HG02610 (cell line): ENCODE results near the gene POLR1G.
"Not testable (repeated sequence)": the region's sequence is repeated elsewhere in the genome, so short reads cannot be mapped to it uniquely, and the experiment has no call there.

Experiments used
- ATAC-seq: cut with Tn5 transposase; IDR thresholded peaks from one replicate; pipeline ENCODE4 v1.9.1; 2021; ENCODE audit warnings: mild to moderate bottlenecking, moderate library complexity; ENCODE audit not compliant: unreplicated experiment

Gene POLR1G

DNA sequence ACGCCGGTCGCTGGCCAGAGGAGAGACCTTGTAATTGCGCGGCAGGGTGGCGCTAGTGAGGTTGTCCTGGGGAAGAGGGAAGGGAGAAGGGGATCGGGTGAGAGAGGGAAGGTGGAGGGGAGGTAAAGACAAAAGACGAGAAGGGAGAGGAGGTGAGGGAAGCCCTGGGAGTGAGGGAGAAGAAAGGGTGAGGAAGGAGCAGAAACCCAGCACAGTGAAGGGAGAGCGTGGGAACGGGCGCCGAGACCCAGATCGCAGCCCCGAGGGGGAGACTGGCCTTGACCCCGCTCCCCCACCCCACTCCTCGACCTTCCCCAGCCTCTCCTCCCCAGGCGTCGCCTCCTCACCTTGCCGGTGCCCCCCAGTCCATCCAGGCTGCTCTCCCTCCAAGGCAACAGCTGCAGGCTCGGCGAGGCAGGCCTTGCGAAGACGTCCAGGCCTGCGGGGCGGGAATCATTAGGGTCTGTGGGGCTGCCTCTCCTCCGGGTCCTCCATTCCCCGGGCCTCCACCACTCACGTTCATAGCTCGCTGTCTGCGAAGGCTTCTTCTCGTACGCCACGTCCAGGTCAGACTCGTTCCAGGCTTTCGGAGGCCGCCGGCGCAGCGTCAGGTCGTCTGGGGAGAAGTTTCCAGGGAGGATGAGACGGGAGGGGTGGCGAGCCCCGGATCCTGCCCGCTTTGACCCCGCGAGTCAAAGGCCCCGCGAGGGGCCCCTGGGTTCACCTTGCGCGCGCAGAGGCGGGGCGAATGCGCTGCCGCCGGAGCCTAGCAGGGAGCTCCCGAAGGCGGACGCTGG is 10.4 kb upstream of the POLR1G start:
- ATAC-seq, result no peak

DNA sequence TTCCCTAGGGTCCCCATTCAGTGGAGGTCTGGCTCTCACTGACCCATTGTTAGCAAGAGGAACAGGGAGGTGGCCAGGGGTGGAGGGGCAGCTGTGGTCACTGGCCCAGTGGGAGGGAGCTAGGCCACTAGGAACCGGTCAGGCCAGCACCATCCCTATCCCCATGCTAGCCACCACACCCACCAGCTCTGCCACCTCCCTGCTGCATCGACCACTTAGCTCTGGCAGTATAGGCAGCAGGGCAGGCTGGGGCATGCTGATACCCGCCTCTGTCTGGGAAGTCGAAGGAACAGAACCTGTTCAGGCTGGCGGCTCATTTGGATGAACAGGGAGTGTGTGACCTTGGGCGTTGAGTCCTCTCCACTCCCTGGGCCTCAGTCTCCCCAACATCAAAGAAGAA is 6.3 kb upstream of the POLR1G start:
- no peak for ATAC-seq

DNA sequence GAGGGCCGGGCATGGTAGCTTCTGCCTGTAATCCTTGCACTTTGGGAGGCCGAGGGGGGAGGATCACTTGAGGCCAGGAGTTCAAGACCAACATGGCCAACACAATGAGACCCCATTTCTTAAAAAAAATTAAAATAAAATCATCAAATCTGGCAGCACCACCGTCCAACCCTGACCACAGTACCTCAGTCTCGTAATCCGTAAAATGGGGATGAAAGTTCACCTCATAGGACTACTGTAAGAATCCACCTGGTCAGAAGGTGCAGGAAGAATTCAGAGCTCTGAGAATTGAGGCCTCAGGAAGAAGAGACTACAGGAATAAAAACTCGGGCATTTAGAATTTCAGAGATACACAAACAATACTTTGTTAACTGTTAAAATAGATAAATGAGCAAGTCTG is 4.6 kb upstream of the POLR1G start:
- no peak for ATAC-seq

DNA sequence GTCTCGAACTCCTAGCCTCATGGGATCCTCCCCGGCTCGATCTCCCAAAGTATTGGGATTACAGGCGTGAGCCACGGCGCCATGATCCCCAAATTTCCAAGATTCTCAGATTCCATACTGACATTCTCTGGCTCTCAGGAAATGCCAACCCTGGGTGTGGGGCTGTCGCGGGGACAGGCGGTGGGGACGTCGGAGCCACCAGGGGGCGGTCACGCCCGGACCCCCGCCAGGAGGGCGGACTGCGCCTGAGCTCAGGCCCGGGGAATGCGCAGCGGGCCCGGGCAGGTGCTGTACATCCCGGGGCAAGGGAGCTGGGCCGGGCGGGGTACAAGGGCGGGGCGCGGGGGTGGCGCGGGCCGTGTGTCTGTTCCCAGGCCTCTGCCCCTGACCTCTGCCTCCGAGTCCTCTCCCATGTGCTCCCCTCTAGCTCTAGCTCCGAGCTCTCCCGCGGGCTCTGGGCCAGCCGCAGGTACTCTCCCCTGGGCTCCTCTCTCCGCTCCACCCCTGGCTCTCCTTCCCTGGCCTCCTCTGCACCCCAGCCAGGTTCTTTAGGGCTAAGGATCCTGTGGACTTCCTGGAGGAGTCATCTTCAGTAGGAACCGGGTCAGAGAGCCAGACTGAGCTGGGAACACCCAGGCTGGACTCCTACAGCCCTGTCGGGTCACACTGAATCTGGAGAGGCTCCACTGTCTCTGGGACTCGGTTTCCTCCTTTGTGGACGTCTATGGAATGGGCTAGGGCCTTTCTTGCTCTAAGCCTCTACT is 4.0 kb upstream of the POLR1G start:
- ATAC-seq, result no peak

DNA sequence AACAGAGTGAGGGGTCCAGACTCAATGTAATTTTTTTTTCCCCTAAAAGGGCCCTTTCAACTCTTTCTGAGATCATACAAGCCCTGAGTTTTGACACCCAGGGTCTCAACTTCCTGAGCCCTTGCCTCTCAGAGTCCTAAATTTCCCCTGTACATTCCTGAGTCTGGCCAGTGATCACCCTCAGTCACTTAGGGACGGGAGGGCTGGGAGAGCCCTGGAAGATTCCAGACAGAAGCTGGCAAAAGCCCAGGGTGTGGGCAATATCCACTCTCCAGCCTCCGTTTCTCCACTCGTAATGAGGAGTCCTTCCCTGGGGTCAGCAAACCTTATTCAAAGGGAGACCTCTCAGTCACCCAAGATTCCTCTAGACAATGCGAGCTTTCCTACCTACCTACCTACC is 3.2 kb upstream of the POLR1G start:
- no peak for ATAC-seq

DNA sequence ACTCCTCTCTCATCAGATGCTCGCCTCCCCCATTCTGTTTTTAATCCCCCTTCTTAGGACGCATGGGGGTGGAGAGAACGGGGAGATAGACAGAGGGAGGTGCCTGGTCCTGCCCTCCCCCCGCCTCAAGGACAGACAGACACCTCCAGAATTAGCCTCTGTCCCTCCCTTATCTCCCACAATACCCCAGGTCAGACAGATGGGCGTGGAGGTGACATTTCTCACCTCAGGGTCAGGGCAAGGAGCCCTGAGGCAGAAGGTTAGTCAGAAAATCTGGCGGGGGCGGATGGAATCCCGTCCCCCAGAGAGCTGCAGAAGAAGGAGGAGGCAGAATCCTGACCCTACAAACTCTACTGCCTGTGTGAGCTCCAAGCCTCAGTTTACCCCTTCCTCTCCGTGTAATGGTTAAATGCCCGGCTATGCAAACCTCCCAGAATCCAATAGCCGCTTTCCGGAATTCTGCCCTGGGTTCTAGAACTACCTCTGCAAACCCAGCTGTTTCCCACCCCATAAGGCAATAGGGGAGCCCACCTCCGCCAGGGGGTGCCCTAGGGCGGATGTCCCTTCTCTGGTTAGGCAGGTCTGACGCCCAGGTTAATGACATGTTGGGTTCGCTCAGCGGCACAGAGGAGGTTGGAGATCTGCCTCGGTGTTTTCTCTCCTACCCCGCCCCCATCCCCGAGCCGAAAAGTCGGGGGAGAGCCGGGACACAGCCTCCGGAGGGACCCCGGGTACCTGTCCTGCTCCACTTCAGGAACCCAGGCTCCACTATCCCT is 2.5 kb upstream of the POLR1G start:
- ATAC-seq, result no peak

DNA sequence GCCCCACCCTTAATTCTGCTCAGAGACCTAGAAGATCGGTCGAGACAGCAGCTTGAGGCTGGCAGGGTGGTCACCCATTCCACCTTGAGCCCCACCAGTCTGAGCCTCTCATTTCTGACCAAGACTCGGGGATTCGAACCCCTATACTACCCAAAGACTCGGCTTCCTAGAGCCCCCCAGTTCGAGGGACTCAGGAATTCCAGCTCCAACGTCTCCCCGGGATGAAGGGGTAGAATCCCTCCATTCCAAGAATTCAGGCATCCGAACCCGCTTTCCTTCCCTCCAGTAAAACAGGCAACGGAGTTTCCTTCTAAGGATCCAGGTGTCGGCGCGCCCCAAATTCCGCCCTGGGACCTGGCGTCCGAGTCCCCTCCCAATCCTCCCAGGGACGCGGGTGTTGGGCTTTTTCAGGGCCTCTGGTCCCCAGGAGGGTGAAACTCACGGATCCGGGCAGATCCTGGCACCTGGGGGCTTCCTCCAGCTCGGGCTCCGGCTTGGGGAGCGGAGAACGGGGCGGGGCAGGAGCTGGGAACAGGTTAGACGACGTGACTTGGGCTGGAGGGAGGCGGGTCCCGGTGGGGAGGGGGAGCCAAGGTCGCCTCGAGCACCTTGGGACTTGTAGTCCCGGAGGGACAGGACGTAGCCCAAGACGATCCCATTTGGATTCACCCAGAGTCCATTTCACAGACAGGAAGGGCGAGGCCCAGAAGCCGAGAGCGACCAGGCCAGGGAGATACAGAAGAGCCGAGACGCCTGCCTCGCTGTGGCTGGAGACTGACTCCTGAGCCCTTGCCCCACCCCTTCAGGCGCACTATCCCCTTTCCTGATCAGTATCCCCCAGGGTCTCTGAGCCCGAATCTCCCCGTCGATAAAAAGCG is 1.6 kb upstream of the POLR1G start, which contains the start of gene PPP1R13L:
Gene PPP1R13L (minus strand): TSS at position 513 of the 878 bp plus-strand sequence. CDS start 6,751 bp downstream, outside the sequence.
- no peak for ATAC-seq

DNA sequence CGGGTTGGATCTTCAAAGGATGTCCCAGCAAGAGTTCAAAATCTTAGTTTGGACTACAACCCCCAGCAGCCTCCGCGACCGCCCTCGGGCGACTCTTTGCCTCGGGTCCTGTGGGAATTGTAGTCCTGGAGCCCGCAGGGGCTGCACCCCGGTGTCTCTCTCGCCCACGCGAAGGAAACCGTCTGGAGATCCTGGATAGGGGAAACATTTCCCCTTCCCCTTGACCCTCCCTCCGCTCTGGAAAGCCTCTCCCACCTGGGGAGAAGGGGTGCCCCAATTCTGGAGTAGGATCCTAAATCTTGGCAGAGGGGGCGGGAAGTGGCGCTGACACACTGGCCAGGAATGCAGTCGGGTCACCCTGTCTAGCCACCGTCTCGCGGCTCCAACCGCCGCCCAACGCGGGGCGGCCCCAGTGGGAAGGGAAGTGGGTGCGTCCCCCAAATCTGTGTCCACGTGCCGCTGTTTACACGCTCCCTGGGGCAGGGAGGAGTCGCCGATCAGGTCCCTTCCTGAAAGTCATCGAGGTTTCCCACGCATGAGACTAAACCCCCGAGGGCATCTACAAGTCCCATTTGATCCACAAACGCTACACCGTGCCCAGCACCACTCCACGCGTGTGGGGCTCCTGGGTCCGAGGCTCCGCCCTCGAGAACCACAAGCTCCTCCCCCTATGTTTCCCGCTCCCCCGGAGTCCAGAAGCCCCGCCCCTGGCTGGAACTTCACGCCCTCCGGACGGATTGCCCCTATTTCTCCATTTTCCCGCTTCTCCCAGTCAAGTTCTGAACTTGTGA is 814 bp upstream of the POLR1G start:
- ATAC-seq, result peak; percentile 43

DNA sequence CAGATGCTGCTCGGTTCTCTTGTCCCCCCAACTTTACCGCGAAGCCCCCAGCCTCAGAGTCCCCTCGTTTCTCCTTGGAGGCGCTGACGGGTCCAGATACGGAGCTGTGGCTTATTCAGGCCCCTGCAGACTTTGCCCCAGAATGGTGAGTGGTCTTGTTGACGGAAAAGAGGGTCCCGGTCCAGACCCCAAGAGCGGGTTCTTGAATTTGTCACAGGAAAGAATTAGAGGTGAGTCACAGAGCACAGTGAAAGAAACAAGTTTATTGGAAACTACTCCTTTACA is 589 bp downstream of the POLR1G start:
- ATAC-seq, result no peak

DNA sequence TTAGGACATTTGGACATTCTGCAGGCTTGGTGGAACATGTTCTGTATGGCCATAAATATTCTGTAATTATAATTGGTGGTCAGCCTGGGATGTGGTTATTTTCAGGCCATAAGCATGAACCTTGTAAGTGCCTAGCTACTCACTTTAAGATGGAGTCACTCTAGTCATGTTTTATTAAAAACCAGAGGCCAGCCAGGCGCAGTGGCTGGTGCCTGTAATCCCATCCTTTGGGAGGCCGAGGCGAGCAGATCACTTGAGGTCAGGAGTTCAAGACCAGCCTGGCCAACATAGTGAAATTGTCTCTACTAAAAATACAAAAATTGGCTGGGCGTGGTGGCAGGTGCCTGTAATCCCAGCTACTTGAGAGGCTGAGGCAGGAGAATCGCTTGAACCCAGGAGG is 1.1 kb downstream of the POLR1G start:
- not testable (repeated sequence) for ATAC-seq

DNA sequence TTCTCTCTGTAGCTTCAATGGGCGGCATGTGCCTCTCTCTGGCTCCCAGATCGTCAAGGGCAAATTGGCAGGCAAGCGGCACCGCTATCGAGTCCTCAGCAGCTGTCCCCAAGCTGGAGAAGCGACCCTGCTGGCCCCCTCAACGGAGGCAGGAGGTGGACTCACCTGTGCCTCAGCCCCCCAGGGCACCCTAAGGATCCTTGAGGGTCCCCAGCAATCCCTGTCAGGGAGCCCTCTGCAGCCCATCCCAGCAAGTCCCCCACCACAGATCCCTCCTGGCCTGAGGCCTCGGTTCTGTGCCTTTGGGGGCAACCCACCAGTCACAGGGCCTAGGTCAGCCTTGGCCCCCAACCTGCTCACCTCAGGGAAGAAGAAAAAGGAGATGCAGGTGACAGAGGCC is 1.7 kb downstream of the POLR1G start:
- no peak for ATAC-seq

DNA sequence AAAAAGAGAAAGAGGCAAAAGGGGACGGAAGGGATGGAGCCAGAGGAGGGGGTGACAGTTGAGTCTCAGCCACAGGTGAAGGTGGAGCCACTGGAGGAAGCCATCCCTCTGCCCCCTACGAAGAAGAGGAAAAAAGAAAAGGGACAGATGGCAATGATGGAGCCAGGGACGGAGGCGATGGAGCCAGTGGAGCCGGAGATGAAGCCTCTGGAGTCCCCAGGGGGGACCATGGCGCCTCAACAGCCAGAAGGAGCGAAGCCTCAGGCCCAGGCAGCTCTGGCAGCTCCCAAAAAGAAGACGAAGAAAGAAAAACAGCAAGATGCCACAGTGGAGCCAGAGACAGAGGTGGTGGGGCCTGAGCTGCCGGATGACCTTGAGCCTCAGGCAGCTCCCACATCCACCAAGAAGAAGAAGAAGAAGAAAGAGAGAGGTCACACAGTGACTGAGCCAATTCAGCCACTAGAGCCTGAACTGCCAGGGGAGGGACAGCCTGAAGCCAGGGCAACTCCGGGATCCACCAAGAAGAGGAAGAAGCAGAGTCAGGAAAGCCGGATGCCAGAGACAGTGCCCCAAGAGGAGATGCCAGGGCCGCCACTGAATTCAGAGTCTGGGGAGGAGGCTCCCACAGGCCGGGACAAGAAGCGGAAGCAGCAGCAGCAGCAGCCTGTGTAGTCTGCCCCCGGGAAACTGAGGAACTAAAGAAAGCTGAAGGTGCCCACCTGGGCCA is 2.5 kb downstream of the POLR1G start:
- no peak for ATAC-seq

DNA sequence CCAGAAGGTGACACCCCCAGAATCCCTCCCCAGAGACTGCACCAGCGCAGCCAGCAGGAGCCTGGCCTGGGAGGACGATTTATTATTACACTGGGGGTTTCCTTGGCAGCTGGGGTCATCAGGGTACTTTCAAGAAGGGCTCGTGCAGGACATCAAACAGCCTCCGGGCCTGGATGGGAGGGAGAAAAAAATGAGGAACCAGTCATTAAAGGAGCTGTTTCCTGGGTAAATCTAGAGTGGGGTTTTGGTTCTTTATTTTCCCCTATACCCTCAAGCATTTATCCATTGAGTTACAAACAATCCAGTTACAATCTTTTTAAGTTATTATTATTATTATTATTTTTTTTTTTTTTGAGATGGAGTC is 3.1 kb downstream of the POLR1G start:
- no peak for ATAC-seq

DNA sequence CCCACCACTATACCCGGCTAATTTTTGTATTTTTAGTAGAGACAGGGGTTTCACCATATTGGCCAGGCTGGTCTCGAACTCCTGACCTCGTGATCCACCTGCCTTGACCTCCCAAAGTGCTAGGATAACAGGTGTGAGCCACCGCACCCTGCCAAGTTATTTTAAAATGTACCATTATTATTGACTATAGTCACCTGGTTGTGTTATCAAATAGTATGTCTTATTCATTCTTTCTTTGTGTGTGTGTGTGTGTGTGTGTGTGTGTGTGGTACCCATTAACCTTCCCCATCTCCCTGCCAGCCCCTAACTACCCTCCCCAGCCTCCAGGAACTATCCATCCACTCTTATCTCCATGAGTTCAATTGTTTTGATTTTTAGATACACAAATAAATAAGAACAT is 3.9 kb downstream of the POLR1G start:
- not testable (repeated sequence) for ATAC-seq

DNA sequence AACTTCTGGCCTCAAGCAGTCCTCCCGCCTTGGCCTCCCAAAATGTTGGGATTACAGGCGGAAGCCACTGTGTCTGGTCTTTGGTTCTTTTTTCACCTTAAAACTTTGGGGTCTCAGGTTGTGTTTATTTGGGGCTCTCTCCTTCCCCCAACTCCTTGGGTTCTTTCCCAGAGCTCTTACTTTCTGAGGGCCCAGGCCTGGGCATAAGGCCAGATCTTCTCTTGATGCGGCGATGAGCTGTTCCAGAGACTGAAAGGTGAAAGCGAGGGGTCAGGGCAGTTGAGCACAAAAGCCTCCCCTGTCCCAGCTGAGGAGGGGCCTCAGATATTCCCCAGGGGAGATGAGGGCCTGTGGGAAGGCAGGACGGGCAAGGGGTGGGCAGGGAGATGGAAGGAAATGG is 7.1 kb downstream of the POLR1G start:
- no peak for ATAC-seq

DNA sequence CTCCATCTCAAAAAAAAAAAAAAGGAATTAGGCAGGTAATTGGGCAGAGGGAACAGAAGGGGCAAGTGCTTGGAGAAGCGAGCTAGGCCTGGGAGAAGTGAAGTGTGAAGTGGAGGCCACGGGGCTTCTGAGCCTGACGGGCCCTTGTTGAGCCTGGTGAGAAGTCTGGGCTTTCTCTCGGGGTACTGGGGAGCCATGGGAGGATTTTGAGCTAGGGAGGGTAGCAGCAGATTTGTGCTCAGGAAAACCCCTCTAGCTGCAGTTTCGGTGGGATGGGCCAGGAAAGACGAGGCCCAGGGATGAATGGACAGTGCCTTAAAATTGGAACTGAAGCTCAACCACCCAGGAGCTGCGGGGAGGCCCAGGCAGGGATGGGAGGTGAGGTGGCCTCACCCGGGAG is 8.0 kb downstream of the POLR1G start:
- ATAC-seq, result no peak

DNA sequence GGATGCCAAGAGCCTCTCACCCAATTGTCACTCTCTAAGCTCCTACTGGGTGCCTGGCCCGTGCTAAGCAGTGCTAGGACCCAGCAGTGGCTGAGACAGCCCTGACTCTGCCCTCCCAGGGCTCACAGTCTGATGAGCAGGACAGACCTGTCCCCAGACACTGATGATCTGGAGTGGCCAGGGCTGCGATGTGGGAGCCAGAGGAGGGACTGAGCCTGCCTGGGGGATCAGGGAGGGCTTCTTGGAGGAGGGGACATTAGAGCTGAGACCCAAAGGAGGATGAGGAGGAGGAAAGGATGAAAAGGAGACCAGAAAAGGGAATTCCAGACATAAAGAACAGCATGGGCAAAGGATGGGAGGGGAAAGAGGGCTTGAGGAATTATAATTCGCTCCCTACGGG is 10.7 kb downstream of the POLR1G start:
- no peak for ATAC-seq

DNA sequence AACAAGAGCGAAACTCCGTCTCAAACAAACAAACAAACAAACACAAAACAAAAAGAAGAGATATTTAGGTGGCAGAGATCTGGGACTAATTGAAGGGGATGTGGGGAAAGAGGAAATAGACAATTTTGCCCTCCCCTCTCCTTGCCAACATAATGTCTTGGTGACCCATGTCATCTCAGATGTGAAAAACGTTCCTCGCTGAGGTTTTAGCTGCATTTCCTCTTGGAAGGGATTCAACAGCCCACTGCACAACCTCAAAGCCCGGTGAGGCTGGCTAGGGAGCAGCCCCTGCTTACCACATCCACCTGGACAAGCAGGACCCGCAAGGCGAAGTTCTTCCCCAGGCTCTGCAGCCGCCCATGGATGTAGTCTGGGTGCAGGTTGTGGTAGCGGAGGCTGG is 12.4 kb downstream of the POLR1G start:
- ATAC-seq, result no peak

DNA sequence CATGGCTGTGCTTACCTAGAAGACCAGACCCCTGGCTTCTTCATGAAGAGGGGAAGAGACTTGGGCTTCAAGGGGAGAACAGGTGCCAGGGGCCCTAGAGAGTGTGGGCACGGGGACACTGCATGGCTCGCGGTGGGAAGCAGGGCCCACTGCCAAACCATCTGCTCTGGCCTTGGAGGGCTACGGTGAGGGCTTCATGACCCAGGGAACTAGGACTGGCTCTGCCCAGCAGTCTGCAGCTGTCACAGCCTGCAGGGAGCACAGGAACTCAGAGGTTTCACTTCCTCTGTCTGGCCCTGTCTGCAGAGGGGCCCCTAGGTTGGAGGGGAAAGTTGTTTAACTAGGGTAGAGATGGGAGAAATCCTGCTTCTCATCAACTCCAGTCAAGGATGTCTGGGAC is 13.0 kb downstream of the POLR1G start:
- ATAC-seq, result peak; percentile 57
